GM12873 (cell line): Measurements from ENCODE around the gene ADRM1.

ENCODE experiments used
- TF ChIP-seq, protein P1 (sequence below): IDR thresholded peaks from 2 replicates; pipeline ENCODE4 v1.5.1; 2012; ENCODE audit warnings: low read depth, mild to moderate bottlenecking, moderate library complexity, low read length, control low read depth; ENCODE audit not compliant: insufficient read depth; ENCODE audit errors: missing control alignments

The ADRM1 gene

DNA sequence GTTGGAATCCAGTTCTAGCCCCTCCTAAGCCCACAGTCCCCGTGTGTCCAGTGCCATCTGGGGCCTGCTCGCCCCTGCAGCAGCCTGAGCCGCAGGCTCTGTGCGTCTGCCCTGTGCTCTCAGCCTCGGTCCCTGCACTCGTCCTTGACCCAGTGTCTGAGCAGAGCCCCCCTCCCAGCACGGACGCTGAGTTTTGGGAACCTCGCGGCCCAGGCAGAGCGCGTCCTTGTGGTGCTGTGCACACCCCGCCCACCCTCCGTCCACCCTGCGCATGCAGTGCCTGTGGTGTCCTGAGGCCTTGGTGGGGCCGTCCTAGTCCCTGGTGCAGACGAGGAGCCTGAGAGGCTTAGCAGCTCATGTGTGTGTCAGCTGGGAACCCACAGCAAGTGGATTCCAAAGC is 32.9 kb upstream of the ADRM1 start:
- TF ChIP-seq, protein P1, sequence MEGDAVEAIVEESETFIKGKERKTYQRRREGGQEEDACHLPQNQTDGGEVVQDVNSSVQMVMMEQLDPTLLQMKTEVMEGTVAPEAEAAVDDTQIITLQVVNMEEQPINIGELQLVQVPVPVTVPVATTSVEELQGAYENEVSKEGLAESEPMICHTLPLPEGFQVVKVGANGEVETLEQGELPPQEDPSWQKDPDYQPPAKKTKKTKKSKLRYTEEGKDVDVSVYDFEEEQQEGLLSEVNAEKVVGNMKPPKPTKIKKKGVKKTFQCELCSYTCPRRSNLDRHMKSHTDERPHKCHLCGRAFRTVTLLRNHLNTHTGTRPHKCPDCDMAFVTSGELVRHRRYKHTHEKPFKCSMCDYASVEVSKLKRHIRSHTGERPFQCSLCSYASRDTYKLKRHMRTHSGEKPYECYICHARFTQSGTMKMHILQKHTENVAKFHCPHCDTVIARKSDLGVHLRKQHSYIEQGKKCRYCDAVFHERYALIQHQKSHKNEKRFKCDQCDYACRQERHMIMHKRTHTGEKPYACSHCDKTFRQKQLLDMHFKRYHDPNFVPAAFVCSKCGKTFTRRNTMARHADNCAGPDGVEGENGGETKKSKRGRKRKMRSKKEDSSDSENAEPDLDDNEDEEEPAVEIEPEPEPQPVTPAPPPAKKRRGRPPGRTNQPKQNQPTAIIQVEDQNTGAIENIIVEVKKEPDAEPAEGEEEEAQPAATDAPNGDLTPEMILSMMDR: no peak

DNA sequence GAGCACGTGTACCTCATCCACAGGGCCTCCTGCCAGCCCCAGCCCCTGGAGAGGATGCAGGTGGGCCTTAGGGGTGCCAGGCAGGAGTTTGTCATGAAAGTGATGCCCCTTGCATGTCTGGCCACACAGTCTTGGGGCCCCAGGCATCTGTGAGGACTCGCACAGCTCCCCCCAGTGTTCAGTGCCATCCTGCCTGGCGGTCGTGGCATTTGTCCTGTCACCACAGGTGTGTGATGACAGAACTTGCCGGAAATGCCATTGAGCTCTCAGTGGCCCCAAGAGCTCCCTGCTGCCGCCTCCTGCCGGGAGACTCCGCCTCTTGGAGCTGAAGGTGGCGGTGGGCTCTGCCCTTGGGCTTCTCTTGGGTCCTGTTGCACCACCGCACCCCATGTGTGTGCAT is 30.6 kb upstream of the ADRM1 start:
- TF ChIP-seq, protein P1: peak; percentile 17

DNA sequence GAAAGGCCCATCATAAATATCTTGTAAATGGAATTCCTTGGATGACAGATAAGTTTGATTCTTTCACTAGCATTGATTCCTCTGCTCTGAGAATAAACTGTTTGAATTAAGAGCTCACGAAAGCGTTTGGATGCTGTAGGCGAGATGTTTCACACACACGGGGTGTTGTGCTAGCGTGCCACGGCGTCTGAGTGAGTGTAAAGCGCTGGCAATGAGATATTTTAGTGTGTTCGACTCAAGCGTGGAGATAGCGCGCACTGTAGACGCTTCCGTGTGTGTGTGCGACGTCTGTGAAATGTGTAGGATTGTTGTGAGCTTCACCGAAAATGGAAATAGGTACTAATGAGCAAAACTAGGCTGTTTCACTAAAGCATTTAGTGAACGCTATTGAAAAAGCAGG is 29.4 kb upstream of the ADRM1 start:
- TF ChIP-seq, protein P1: no peak

DNA sequence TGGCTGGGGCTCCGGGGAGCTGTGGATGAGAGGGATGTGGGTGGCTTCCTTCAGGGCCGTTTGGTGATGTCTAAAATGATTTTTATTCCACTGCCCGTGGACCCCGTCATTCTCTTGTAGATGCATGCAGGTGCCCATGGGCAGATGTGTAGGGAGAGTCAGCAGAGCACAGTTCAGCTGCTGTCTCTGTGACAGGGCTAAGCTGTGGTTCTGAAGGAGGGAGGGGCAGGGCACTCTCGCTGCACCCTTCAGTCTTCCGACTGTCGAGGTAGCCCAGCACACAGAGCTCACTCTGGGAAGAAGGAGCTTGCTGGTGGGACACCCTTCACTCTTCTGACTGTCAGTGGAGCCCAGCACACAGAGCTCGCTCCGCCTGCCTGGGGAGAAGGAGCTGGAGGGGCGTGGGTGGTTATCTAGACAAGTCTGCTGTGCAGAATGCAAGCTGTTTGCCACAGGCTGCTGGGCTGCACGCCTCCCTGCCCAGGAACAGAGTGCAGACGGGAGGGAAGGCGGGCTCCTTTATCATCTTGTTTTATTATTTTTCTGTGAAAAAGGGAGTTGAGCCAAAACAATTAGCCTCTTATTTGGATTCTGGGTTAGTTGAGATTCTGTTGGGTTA is 28.4 kb upstream of the ADRM1 start:
- TF ChIP-seq, protein P1: no peak

DNA sequence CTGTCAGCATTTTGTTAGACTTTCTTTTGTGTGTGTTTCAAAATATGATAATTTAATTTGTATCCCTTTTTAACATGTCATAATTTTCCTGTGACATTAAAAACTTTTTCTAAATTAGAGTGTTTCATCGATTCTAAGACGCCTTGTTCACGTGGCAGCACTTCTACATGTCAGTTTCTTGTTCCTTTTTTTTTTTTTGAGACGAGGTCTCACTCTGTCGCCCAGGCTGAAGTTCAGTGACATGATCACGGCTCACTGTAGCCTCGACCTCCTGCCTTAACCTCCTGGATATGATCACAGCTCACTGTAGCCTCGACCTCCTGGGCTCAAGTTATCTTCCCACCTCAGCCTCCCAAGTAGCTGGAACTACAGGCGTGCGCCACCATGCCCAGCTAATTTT is 27.6 kb upstream of the ADRM1 start:
- TF ChIP-seq, protein P1: no peak

DNA sequence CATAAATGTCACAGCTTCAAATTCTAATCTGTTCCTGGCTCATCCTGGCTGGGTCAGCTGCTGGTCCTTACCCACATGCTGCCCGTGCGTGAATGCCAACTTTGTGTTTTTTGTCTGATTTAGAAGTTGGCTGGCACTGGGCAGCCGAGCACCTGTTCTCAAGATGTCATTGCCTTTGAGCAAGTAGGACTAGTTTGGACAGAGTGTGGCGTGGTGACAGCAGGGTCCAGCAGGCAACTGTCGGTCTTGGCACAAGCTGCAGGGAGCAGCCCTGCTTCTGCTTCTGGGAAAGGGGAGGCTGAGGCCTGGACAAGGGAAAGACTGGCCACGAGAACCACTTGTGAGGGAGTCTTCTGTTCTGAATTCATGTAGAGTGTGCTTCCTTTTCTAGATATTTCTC is 26.4 kb upstream of the ADRM1 start:
- TF ChIP-seq, protein P1: no peak

DNA sequence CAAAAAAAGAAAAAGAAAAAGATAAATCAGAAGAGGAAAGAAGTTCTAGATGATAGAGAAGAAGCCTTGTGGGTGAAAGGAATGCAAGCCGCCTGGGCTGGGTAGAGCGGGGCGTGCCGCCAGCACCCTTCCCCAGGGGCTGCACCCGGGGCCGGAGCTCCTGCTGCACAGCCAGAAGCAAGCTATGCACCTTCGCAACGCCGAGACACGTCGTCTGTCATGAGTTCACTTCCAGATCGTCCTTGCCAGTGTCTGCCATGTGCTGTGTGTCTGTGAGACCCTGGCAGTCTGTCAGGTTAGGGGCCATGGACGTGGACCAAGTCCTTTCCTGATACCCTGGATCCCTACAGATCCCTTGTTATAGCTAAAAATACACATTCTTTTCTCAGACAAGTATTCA is 25.5 kb upstream of the ADRM1 start:
- TF ChIP-seq, protein P1: no peak
